GM23248 (cell line): ENCODE measurements around the gene FAM219A. TPM values are rescaled to one million over a fixed set of nuclear protein-coding genes. Genes with fewer than 3 reads are reported as not detected.

Source experiments
- DNase-seq: peaks from one replicate; pipeline ENCODE4 v3.0.0-alpha.2; 2015
- H2AFZ ChIP-seq: fragments of 200-600 bp; sonication (generic); 2 replicates; pipeline ENCODE4 v1.6.1; 2016; ENCODE audit warnings: antibody characterized with exemption
- H3F3A ChIP-seq: fragments of 200-600 bp; sonication (generic); 2 replicates; pipeline ENCODE4 v1.6.1; 2016; ENCODE audit warnings: mild to moderate bottlenecking, antibody characterized with exemption, mixed run types; ENCODE audit not compliant: insufficient read depth
- H3K27ac ChIP-seq: fragments of 200-600 bp; sonication (generic); 2 replicates; pipeline ENCODE4 v1.5.1; 2016; ENCODE audit warnings: mild to moderate bottlenecking
- H3K27me3 ChIP-seq: fragments of 200-600 bp; sonication (generic); replicated peaks from 2 replicates; pipeline ENCODE4 v1.6.1; 2016; ENCODE audit warnings: mild to moderate bottlenecking; ENCODE audit not compliant: insufficient read depth
- H3K36me3 ChIP-seq: fragments of 200-600 bp; sonication (generic); 2 replicates; pipeline ENCODE4 v1.6.1; 2016; ENCODE audit warnings: low read depth, mild to moderate bottlenecking
- H3K4me1 ChIP-seq: fragments of 200-600 bp; sonication (generic); 2 replicates; pipeline ENCODE4 v1.6.1; 2016; ENCODE audit warnings: mild to moderate bottlenecking; ENCODE audit not compliant: insufficient read depth
- H3K4me2 ChIP-seq: fragments of 200-600 bp; sonication (generic); one replicate; pipeline ENCODE4 v1.6.1; 2016; ENCODE audit warnings: mild to moderate bottlenecking; ENCODE audit not compliant: unreplicated experiment
- H3K4me3 ChIP-seq: fragments of 200-600 bp; sonication (generic); 2 replicates; pipeline ENCODE4 v1.5.1; 2016; ENCODE audit warnings: mild to moderate bottlenecking
- H3K79me2 ChIP-seq: fragments of 200-600 bp; sonication (generic); 2 replicates; pipeline ENCODE4 v1.6.1; 2016; ENCODE audit warnings: mild to moderate bottlenecking; ENCODE audit not compliant: insufficient read depth
- H3K9ac ChIP-seq: fragments of 200-600 bp; sonication (generic); 2 replicates; pipeline ENCODE4 v1.6.1; 2016; ENCODE audit warnings: mild to moderate bottlenecking
- H3K9me2 ChIP-seq: fragments of 200-600 bp; sonication (generic); 2 replicates; pipeline ENCODE4 v1.6.1; 2016; ENCODE audit warnings: mixed run types, mild to moderate bottlenecking, moderate library complexity; ENCODE audit not compliant: insufficient read depth
- H3K9me3 ChIP-seq: fragments of 200-600 bp; sonication (generic); one replicate; pipeline ENCODE4 v1.6.1; 2017; ENCODE audit warnings: low read depth
- H4K20me1 ChIP-seq: fragments of 200-600 bp; sonication (generic); 2 replicates; pipeline ENCODE4 v1.6.0; 2016; ENCODE audit not compliant: insufficient read depth
- EZH2 ChIP-seq: fragments of 200-600 bp; sonication (generic); IDR thresholded peaks from 2 replicates; pipeline ENCODE4 v1.6.1; 2018; ENCODE audit warnings: antibody characterized with exemption, mild to moderate bottlenecking; ENCODE audit not compliant: insufficient read depth, poor library complexity, severe bottlenecking
- EZH2phosphoT487 ChIP-seq: fragments of 200-600 bp; sonication (generic); IDR thresholded peaks from 2 replicates; pipeline ENCODE4 v1.6.1; 2018; ENCODE audit warnings: antibody characterized with exemption, moderate library complexity, mild to moderate bottlenecking, low read depth; ENCODE audit not compliant: insufficient read depth
- WGBS, 2 experiments: methylation state at CpG; one replicate each; pipeline ENCODE4 v1.1.6; 2015 to 2017; ENCODE audit warnings: low lambda C conversion rate in 2 of 2, low coverage in 1 of 2; ENCODE audit errors: missing lambda C conversion rate in 2 of 2; 5-methylcytosine and 5-hydroxymethylcytosine counted together
- in situ Hi-C: fragments of 300-500 bp; cut with MboI; formaldehyde crosslinking; loops from 2 replicates; pipeline ENCODE4 v1.15.0; 2020
- polyA plus RNA-seq: library from polyadenylated mRNA; unstranded; fragments of >200 nt; fragmentation: Nextera tagmentation; extraction: Ambion mirVana; gene quantifications from 2 replicates; pipeline ENCODE4 v1.2.1, GENCODE V29; 2016
- total RNA-seq: library from RNA; depleted of rRNA; stranded (reverse); fragments of >200 nt; shearing (Covaris generic); gene quantifications from 2 replicates; pipeline ENCODE4 v1.2.3, GENCODE V29; 2014

The FAM219A gene
- total and polyA plus RNA-seq, 2 experiments from 2014 or later, result 7.8 to 9.1 TPM

DNA sequence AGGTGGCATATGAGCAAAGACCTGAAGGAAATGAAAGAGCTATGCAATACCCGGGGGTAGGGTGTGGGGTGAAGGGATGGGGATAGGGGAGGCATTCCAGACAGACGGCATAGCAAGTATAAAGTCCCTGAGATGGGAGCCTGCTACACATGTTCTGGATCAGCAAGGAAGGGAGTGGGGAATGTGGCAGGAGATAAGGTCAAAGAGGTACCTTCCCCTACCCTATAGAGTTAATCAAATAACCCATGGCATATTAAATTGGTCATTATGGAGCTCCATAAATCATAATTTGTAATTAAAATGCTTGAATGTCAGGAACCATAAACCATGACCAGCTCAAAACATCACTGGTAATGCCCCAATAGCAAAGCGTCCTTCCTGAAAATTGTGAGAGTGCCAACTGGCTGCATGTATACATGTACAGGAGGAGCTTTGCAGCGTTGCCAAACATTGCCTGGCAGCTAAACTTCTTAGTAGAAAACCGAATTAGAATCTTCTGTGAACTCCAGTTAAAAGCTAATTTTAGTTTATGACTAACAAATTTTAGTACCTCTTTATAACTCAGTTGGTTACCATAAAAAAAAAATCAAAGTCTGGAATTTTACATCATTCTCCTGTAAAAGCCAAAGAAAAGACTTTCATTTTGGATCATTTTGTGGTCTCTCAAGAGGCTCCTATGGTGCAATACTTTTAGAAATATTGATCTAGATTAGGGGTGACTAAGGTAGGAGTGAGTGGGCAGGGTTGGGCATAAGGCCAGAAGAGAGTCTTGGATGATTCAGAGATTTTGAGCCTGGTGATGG lies 4.9 kb upstream of the FAM219A start:
- TF ChIP-seq EZH2, result no peak
- peak; percentile 47; the same call in 1 of the 2 replicates for TF ChIP-seq EZH2phosphoT487
- in situ Hi-C loops, result no loop called here
- no peaks in the 10 kb centered on the region for H3K9me3 ChIP-seq
- no peak overlapping the region for H3K9ac ChIP-seq
- DNase-seq, result peak; percentile 93
- H3K4me1 ChIP-seq, result peaks cover 15% of the 10 kb centered on the region
- H4K20me1 ChIP-seq, result no peaks in the 10 kb centered on the region
- H3K27me3 ChIP-seq, result no peaks in the 10 kb centered on the region
- peak overlapping the region; percentile 13; the same call in 1 of the 2 replicates for H3K27ac ChIP-seq
- H3K36me3 ChIP-seq, result no peaks in the 10 kb centered on the region
- no peak overlapping the region for H2AFZ ChIP-seq
- H3K9me2 ChIP-seq, result no peaks in the 10 kb centered on the region
- no peak overlapping the region for H3K4me3 ChIP-seq
- H3K4me2 ChIP-seq, result peak overlapping the region; percentile 33
- 3 to 4% methylated on average over 5 of the region's 5 CpGs for WGBS, 2 experiments
- H3K79me2 ChIP-seq, result no peaks in the 10 kb centered on the region
- peaks cover 28% of the 10 kb centered on the region for H3F3A ChIP-seq

DNA sequence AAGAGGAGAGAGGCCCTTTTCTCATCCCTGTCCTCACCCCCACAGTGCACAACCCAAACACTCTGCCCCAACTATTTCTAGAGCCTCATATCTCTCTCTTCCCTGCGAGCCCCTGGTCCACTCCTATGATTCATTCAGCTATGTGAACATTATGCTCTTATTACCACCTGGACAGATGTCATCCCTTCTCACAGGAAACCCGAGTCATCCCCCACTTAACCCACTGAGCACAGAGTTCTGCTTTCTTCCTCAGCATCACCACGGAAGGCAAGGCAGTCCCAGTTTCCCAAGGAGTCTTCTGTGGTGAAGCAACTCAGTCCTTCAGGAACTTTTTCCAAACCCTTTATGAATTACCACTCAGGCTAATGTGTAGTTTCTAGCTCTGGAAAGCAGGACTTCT lies 1.6 kb upstream of the FAM219A start:
- H3K9ac ChIP-seq, result no peak overlapping the region
- no peaks in the 10 kb centered on the region for H3K36me3 ChIP-seq
- no peaks in the 10 kb centered on the region for H3K27me3 ChIP-seq
- peaks cover 29% of the 10 kb centered on the region for H3K79me2 ChIP-seq
- no peak overlapping the region for H2AFZ ChIP-seq
- peaks cover 26% of the 10 kb centered on the region for H3F3A ChIP-seq
- WGBS, 2 experiments, result 13 to 16% methylated on average over 3 of the region's 3 CpGs
- in situ Hi-C loops, result no loop called here
- peaks cover 23% of the 10 kb centered on the region for H3K4me1 ChIP-seq
- DNase-seq, result peak; percentile 39
- H3K4me2 ChIP-seq, result no peak overlapping the region
- TF ChIP-seq EZH2 (no peak), EZH2phosphoT487 (no peak)
- H3K27ac ChIP-seq, result no peak overlapping the region
- no peak overlapping the region for H3K4me3 ChIP-seq
- no peaks in the 10 kb centered on the region for H4K20me1 ChIP-seq
- H3K9me2 ChIP-seq, result no peaks in the 10 kb centered on the region
- no peaks in the 10 kb centered on the region for H3K9me3 ChIP-seq

DNA sequence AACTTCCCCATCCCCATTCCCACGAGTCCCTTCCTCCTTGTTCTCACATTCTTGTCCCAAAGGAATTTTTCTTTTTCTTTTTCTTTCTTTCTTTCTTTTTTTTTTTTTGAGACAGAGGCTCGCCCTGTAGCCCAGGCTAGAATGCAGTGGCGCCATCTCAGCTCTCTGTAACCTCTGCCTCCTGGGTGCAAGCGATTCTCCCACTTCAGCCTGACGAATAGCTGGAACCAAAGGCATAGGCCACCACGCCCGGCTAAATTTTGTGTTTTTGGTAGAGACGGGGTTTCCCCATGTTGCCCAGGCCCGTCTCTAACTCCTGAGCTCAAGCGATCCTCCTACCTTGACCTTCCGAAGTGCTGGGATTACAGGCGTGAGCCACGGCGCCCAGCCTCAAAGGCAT lies 986 bp upstream of the FAM219A start:
- no peaks in the 10 kb centered on the region for H3K27me3 ChIP-seq
- H3K27ac ChIP-seq, result no peak overlapping the region
- peaks cover 28% of the 10 kb centered on the region for H3K4me1 ChIP-seq
- no peaks in the 10 kb centered on the region for H3K36me3 ChIP-seq
- WGBS, 2 experiments, result 75 to 77% methylated on average over 13 to 14 of the region's 14 CpGs
- TF ChIP-seq EZH2 (no peak), EZH2phosphoT487 (no peak)
- in situ Hi-C loops, result no loop called here
- no peaks in the 10 kb centered on the region for H3K9me2 ChIP-seq
- no peak for DNase-seq
- H3K9ac ChIP-seq, result no peak overlapping the region
- no peak overlapping the region for H3K4me2 ChIP-seq
- no peak overlapping the region for H2AFZ ChIP-seq
- H4K20me1 ChIP-seq, result no peaks in the 10 kb centered on the region; the same call in 1 of the 2 replicates
- peaks cover 22% of the 10 kb centered on the region for H3F3A ChIP-seq
- peaks cover 32% of the 10 kb centered on the region for H3K79me2 ChIP-seq
- H3K4me3 ChIP-seq, result no peak overlapping the region
- H3K9me3 ChIP-seq, result no peaks in the 10 kb centered on the region

DNA sequence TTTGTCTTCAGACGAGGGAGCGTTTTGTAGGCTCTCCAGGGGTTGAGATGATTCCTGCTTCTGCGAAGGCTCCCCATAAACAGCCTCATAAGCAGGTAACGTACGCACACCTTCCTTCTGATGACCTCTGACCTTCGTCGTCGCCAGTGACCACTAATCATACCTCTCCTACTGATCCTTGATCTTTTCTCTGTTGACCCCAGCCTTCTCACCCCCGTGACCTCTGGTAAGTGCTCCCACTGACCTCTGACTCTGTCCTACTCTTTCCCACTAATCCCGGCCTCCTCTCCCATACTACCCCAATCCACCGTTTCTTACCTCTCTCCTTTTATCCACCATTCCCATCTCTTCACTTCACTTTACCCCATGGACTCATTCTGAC lies 580 bp upstream of the FAM219A start:
- TF ChIP-seq EZH2phosphoT487, result no peak
- no peak for TF ChIP-seq EZH2
- H3K36me3 ChIP-seq, result no peaks in the 10 kb centered on the region
- H3K9me2 ChIP-seq, result no peaks in the 10 kb centered on the region
- no peak overlapping the region for H3K27ac ChIP-seq
- peak overlapping the region; percentile 86 for H2AFZ ChIP-seq
- 16 to 17% methylated on average over 11 of the region's 11 CpGs for WGBS, 2 experiments
- no peak overlapping the region; the same call in 1 of the 2 replicates for H3K9ac ChIP-seq
- H3K79me2 ChIP-seq, result peaks cover 36% of the 10 kb centered on the region
- peaks cover 20% of the 10 kb centered on the region for H3F3A ChIP-seq
- in situ Hi-C loops, result no loop called here
- H3K9me3 ChIP-seq, result no peaks in the 10 kb centered on the region
- H3K4me3 ChIP-seq, result peak overlapping the region; percentile 78
- no peaks in the 10 kb centered on the region; the same call in 1 of the 2 replicates for H4K20me1 ChIP-seq
- H3K27me3 ChIP-seq, result no peaks in the 10 kb centered on the region
- peaks cover 28% of the 10 kb centered on the region for H3K4me1 ChIP-seq
- H3K4me2 ChIP-seq, result peak overlapping the region; percentile 74
- DNase-seq, result no peak
